NCI-H2081 (cell line): ENCODE data around the gene GJB4.
A peak's percentile ranks its signal among the peaks of the same experiment; 100 is the strongest.
"Not testable (repeated sequence)": the region's sequence is repeated elsewhere in the genome, so short reads cannot be mapped to it uniquely, and the experiment has no call there.

ENCODE experiments used
- DNase-seq, 2 experiments: peaks; one replicate each; lab custom pipeline; 2025; lab: John Stamatoyannopoulos, UW

GJB4 gene

GRCh38 chr1:34759503-34760357, at the start of gene GJB4:
Gene GJB4 (plus strand): TSS chr1:34759740. CDS start chr1:34761255, 1,515 bp downstream.
- DNase-seq: no peak

GRCh38 chr1:34710812-34711211, 48.7 kb upstream of the GJB4 start:
- peak in 1 of 2 experiments; percentile 30 for DNase-seq

DNA sequence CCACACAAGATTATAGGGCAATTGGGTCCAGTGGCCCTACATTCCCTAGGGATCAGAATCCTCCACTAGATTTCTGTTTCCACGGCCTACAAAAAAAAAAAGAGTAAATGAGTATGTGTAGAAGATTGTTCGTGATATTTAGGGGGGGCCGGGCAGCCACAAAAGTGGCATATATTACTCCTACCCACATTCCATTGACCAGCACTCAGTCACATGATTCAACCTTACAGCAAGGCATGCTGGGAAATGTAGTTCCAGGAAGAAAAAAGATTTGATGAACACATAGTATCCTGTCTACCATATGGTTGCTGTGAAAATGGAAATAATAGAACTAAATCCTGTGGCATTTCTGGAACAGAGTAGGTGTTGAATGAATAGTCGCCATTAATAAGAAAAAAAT, 48.1 kb upstream of the GJB4 start:
- DNase-seq: no peak

DNA sequence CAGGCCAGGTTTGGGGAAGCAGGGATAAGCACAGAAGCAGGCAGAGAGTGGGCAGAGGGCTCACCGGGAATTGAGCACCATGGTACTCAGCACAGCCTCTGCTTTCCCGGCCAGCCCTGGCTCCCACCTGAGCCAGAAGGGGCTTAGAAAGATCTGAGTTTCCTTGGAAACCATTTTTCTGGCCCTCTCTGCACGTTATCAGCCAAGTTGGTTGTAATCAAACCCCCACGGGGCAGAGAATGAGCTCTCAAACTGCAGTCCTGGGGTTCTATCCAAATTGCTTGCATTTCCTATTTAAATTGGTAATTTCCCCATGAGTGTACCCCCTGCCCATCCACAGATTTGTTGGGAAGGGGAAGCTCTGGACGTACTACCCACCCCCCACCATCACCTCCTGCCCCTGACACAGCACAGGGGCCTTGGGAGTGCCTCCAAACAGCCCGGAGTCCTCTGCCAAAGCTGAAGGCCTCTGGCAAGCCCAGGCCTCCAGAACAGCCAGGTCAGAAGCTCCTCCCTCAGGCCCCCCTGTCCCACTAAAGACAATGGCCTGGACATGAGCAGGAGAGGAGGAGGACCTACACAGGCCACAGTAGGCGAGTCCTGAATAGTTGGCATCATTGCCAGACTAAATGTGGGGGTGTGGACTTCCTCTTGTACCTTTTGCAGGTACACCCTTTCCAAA, 47.4 kb upstream of the GJB4 start:
- DNase-seq: no peak

DNA sequence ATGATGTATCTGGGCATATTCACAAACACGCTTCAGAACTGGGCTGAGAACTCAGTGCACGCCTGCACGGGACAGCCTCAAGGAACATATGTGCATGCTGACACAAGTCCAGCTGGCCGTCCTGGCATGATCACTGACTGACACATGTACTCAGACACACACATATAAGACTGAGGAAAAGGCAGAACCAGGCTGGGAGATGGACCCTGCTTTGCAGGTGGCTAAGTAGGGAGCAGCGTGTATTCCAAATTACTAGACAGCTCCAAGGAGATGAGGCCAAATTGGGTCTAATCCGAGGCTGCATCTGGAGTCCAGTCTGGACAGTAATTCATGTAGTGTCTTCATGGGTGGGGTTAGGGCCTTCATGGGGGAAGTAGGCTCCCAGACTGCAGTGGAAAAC, 46.1 kb upstream of the GJB4 start:
- DNase-seq: no peak

GRCh38 chr1:34714386-34714785, 45.2 kb upstream of the GJB4 start:
- DNase-seq: no peak

GRCh38 chr1:34715139-34715538, 44.4 kb upstream of the GJB4 start:
- no peak for DNase-seq

DNA sequence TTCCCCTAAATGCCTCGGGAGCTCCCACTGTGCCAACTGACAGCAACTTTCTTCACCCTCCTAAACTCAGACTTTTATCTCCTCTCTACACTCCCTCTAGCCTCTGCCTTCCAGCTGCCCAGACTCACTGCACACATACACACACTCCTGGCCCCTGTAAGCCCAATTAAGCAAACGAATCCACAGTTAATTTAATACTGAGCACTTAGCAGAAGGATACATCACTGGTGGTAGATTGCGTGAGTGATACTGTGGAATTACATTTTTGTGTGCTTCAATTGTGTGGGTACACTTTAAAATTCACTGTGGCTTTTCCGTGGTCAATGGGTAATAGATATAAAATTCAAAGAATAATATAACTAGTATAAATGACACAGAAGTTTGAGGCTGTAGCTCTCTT, 38.3 kb upstream of the GJB4 start:
- DNase-seq: no peak

DNA sequence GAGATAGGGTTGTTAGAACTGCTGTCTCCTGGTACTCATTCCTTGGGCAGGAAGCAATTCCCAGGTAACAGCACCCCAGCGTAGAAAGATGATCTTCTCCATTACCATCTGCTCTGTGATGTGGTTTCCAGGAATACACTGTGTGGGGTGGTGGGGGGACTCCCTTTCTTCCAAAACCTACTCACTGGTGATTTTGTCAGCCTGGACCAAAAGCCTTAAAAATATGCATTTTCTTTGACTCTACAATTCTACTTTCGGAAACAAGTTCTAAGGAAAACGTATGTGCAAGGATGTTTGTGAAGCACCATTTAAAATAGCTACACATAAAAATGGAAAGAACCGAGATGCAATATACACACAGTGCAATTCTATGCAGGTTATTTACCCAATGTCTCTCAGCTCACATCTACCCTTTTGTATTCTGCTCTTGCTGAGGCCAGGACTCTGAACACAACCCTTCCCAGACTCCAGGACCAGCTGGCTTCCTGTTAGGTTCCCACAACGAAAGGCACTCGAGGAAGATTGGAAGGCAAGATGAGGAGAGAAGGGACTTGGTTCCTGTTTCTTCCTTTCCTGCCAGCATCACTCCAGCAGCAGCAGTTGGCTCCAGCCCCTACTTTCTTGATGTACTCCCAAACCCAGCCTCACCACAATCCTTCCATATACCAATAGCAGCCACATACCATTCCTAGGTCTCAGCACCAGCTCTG, 37.7 kb upstream of the GJB4 start:
- DNase-seq: no peak

DNA sequence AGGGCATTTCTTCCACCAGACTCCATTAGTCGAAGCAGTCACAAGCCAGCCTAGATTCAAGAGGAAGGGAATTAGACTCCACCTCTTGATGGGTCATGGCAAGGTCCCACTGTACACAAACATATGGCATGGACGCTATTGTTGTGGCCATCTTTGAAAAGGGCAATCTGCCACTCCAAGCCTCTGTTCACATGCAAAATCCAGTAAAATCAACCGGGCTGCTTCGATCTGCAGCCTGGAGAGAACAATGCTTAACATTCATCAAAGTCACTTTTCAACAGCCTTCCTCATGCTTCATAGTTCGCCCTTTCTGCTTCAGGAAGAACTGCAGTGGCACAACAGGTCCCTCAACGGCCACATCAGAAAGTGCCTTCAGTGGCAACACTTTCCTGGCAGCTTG, 32.7 kb upstream of the GJB4 start:
- no peak for DNase-seq

DNA sequence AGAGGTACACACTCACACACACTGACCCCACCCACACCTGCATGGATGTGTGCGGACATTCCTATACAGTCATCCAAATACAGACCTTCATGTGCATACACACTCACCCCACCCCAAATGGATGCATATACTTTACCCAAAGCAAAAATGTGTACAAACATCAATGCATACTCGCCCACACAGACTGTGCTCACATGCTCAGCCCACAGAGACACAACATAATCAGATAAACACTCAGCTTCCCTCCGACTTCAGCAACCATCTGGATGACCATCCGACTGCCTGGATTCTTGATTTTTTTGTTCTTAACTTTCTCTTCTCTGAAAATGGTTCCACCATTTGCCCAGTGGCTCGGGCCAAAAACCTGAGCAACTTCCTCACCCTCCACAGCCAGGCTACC, 29.1 kb upstream of the GJB4 start:
- DNase-seq: no peak

GRCh38 chr1:34732831-34733230, 26.7 kb upstream of the GJB4 start:
- DNase-seq: not testable (repeated sequence)

- DNase-seq: no peak
Observed at GRCh38 chr1:34736692-34737091, 22.8 kb upstream of the GJB4 start.

DNA sequence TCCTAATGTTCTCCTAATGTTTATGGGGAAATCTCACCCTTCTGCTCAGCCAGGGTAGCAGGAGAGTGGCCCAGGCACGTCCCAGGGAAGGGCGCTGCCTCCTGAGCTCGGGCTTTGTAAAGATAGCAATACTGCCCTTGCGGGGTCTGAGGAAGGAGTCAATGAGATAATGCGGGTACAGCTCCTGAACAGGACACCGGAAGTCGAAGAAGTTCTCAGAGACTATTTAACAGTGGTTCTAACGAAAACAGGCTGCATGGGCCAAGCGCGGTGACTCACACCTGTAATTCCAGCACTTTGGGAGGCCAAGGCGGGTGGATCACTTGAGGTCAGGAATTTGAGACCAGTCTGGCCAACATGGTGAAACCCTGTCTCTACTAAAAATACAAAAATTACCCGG, 22.3 kb upstream of the GJB4 start:
- DNase-seq: not testable (repeated sequence)

DNA sequence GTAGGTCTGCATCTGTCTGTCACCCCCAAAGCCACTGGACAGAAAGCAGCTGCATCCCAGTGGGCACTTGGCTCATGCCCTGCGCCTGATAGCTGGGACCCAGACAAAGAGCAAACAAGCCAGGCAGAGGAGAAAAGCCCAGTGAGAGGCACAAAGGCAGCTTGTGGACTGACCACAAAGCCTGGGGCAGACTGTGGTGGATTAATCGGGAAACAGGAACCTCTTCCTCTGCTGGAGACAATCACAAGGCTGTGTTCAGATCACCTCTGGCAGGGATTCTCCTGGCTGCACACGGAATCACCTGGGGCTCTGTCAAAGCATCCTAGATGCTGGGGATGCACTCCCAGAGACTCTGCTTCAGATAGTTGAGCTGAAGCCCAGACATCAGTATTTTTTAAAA, 19.9 kb upstream of the GJB4 start:
- no peak for DNase-seq

- no peak for DNase-seq
Observed at GRCh38 chr1:34740161-34740868, 19.2 kb upstream of the GJB4 start.

GRCh38 chr1:34742667-34743270, 16.8 kb upstream of the GJB4 start:
- peak; percentile 69 to 72 for DNase-seq

DNA sequence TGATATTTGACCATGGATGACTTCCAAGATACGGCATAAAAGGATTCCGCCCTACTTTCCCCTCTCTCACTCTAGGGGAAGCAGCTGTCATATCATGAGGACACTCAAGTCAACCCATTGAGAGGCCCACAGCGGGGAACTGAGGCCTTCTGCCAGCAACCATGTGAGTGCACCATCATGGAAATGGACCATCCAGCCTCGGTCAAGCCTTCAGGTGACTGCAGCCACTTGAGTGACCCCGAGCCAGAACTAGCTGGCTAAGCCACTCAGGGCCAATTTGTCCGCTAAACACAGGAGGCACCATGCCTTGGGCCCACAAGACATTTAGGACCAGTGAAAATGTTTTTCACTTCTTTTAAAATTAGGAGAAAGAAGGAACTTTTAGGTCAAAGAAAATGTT, 15.8 kb upstream of the GJB4 start:
- no peak for DNase-seq

- DNase-seq: no peak
Observed at GRCh38 chr1:34744851-34745250, 14.7 kb upstream of the GJB4 start.

DNA sequence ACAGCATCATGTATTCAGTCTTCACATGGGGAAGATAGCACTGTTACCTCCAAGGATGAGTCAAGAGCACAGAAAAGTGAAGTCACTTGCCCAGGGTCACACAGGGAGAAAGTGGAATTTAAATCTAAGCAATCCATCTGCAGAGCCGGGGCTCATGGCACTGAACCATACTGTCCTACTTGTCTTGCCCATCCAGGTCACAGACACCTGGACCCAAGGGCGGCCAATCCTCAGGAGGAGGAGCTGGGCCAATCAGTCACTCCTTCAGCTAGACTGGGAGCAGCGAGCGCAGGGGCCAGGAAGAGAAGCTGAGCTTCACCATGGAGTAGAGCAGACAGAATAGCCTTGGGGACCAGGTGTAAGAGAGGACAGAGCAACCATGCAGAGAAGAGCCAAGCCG, 13.9 kb upstream of the GJB4 start:
- DNase-seq: no peak

- DNase-seq: no peak
Observed at GRCh38 chr1:34746101-34746500, 13.4 kb upstream of the GJB4 start.
